ENCODE data around the gene EXOC3L4.

DNA sequence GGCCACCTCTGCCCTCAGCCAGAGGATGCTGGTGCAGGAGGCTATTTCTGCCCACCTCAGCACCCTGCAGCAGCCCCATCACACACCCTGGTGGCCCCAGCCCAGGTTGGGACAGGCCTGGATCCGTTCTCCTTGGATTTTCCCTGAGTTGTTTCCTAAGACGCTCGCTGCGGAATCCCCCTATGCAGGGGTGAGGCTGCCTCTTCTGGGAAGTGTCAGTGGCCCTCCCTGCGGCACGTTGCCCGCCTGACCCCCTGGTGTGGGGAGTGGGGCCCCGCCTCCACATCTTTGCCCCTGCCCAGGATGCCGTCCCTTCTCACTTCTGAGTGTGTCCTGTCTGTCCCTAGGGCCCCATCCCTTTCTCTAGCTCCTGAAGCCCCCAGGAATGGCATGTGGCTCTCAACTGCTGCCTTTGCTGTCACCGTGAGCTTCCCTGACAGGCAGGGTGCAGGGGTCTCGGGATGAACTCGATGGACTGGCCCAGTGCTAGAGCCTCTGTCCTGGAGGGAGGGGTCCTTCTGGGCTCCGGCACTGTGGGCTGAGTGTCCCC is 594 bp upstream of the EXOC3L4 start:
- TF ChIP-seq, protein P1, sequence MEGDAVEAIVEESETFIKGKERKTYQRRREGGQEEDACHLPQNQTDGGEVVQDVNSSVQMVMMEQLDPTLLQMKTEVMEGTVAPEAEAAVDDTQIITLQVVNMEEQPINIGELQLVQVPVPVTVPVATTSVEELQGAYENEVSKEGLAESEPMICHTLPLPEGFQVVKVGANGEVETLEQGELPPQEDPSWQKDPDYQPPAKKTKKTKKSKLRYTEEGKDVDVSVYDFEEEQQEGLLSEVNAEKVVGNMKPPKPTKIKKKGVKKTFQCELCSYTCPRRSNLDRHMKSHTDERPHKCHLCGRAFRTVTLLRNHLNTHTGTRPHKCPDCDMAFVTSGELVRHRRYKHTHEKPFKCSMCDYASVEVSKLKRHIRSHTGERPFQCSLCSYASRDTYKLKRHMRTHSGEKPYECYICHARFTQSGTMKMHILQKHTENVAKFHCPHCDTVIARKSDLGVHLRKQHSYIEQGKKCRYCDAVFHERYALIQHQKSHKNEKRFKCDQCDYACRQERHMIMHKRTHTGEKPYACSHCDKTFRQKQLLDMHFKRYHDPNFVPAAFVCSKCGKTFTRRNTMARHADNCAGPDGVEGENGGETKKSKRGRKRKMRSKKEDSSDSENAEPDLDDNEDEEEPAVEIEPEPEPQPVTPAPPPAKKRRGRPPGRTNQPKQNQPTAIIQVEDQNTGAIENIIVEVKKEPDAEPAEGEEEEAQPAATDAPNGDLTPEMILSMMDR (conservative IDR thresholded peaks at IDR 0.05), result no peak
- TF ChIP-seq EZH2 (IDR thresholded peaks at IDR 0.05; ENCODE audit: low read depth), result no peak
